SK-N-SH treated with all-trans-retinoic acid at 6 μM for 48 hours (cell line): ENCODE measurements around the gene PLA2G6.

ENCODE experiments used
- ARNTL ChIP-seq: fragments of 450-650 bp; formaldehyde crosslinking; IDR thresholded peaks from 2 replicates; pipeline ENCODE4 v1.5.0; 2020; ENCODE audit warnings: low read depth, mild to moderate bottlenecking, moderate library complexity, borderline replicate concordance
- BACH2 ChIP-seq: fragments of 250-450 bp; sonication (Bioruptor Pico); IDR thresholded peaks from 2 replicates; pipeline ENCODE4 v1.9.0; 2021; ENCODE audit warnings: mild to moderate bottlenecking, borderline replicate concordance
- ESRRG ChIP-seq: fragments of 250-450 bp; sonication (Bioruptor Pico); IDR thresholded peaks from 2 replicates; pipeline ENCODE4 v1.6.1; 2021; ENCODE audit warnings: mild to moderate bottlenecking
- RARB ChIP-seq: fragments of 250-450 bp; sonication (Bioruptor Pico); IDR thresholded peaks from 2 replicates; pipeline ENCODE4 v1.8.0; 2021; ENCODE audit warnings: mild to moderate bottlenecking, moderate library complexity
- ZNF8 ChIP-seq: fragments of 450-650 bp; formaldehyde crosslinking; IDR thresholded peaks from 2 replicates; pipeline ENCODE4 v1.5.0; 2020; ENCODE audit warnings: mild to moderate bottlenecking, moderate library complexity
- TF ChIP-seq, protein P1 (sequence below): fragments of 250-450 bp; sonication (Bioruptor Pico); IDR thresholded peaks from 2 replicates; pipeline ENCODE4 v1.5.0; 2020; ENCODE audit warnings: mild to moderate bottlenecking, moderate library complexity

DNA sequence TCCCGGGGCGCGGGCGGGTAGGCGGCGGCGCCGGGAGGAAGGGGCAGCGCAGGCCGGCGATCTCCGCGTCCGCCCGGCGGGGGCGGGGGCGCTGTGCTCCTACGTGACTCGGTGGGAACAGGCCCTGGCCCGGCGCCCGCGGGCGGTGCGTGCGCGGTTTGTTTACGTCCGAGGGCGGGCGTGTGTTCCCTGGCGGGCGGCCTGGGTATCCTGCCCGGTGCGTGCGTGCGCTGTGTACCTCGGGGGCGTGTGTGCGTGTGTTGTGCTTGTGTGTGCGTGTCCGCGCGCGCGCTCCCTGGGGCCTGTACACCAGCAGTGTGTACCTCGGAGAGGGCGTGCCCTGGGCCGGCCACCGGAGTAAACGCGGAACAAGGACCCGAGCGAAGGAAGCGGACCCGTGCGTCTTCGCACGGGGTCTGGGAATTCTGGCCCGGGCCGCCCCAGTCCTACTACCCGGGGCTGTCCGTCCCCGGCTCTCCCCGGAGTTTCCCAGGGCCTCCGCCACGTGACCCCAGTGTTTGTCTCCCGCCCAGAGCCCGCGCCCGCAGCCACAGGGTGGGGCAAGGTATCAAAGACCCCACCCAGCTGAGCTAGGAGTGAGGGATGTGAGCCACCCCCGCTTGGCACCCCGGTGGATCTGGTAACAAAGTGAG, 20.9 kb upstream of the PLA2G6 start:
- TF ChIP-seq ARNTL (no peak), ESRRG (CRISPR knock-in tag) (no peak), BACH2 (CRISPR knock-in tag) (no peak), RARB (CRISPR knock-in tag) (no peak), ZNF8 (no peak)
- TF ChIP-seq, protein P1, sequence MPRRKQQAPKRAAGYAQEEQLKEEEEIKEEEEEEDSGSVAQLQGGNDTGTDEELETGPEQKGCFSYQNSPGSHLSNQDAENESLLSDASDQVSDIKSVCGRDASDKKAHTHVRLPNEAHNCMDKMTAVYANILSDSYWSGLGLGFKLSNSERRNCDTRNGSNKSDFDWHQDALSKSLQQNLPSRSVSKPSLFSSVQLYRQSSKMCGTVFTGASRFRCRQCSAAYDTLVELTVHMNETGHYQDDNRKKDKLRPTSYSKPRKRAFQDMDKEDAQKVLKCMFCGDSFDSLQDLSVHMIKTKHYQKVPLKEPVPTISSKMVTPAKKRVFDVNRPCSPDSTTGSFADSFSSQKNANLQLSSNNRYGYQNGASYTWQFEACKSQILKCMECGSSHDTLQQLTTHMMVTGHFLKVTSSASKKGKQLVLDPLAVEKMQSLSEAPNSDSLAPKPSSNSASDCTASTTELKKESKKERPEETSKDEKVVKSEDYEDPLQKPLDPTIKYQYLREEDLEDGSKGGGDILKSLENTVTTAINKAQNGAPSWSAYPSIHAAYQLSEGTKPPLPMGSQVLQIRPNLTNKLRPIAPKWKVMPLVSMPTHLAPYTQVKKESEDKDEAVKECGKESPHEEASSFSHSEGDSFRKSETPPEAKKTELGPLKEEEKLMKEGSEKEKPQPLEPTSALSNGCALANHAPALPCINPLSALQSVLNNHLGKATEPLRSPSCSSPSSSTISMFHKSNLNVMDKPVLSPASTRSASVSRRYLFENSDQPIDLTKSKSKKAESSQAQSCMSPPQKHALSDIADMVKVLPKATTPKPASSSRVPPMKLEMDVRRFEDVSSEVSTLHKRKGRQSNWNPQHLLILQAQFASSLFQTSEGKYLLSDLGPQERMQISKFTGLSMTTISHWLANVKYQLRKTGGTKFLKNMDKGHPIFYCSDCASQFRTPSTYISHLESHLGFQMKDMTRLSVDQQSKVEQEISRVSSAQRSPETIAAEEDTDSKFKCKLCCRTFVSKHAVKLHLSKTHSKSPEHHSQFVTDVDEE (CRISPR knock-in tag): no peak
